ENCODE results near the gene SWAP70.
"Not testable (repeated sequence)": the region's sequence is repeated elsewhere in the genome, so short reads cannot be mapped to it uniquely, and the experiment has no call there.

SWAP70 gene

GRCh38 chr11:9726321-9727022 lies 62.6 kb downstream of the SWAP70 start:
- no peak for DNase-seq

DNA sequence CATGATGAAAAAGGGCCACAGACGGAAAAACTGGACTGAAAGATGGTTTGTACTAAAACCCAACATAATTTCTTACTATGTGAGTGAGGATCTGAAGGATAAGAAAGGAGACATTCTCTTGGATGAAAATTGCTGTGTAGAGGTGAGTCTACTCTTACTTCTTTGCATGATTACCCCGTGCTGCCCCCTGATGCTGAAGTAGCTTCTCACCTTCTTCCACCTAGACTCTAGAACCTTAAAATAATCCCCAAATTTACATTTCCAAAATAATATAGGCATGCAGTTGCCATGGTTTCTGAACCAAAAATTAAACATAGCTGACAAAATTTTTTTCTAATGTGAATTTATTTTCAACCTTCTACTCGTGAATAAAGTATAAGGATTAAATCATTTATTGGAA lies 64.2 kb downstream of the SWAP70 start:
- DNase-seq = no peak

DNA sequence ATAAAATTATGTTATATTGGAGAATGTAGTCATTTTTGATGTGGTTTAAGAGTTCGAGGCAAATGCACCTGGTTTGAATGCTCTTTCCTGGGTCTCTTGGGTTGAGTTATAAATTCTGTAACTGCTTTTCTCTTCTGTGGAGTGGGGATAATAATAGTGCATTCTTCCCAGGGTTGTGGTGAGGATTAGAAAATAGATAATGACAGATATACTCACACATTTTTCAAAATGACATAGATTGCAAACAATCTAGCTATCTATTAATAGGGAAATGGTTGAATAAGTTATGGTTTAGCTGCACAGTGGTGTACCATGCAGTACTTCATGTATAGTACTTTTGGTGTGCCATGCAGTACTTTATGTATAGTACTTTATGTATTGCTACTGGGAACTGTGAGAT lies 67.4 kb downstream of the SWAP70 start:
- DNase-seq = no peak

DNA sequence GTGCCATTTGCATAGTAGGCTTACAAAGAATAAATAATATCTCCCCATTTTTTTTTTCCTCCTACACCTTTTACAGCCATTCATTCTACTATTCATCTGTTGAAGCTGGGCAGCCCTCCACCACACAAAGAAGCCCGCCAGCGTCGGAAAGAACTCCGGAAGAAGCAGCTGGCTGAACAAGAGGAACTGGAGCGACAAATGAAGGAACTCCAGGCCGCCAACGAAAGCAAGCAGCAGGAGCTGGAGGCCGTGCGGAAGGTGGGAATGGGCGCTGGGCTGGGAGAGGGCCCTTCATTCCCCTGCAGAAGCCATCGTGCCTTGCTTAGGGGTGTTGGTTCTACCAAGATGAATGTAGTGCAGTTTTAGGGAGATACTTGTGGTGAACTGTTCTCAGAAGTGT lies 68.6 kb downstream of the SWAP70 start:
- DNase-seq = no peak

GRCh38 chr11:9733212-9733611 lies 69.3 kb downstream of the SWAP70 start:
- no peak for DNase-seq

GRCh38 chr11:9735236-9735635 lies 71.4 kb downstream of the SWAP70 start:
- no peak for DNase-seq

- no peak for DNase-seq
Observed at GRCh38 chr11:9735919-9736318, 72.0 kb downstream of the SWAP70 start.

DNA sequence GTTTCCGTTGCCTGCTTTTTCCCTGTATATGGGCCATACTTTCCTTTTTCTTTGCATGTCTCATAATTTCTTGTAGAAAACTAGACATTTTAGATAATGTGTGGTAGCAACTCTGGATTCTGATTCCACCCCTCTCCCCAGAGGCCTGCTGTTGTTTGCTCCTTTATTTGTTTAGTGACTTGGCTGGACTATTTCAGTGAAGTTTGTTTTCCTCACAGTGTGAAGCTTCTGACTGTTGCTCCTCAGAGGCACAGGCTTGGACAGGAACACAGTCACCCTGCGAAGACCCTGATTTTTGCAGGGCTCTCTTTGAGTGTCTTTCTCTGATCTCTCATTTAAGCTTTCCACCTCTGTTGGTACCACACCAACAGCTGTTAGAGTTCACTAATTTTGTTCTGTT lies 72.5 kb downstream of the SWAP70 start:
- no peak for DNase-seq

- DNase-seq = no peak
Observed at GRCh38 chr11:9738116-9738515, 74.2 kb downstream of the SWAP70 start.

DNA sequence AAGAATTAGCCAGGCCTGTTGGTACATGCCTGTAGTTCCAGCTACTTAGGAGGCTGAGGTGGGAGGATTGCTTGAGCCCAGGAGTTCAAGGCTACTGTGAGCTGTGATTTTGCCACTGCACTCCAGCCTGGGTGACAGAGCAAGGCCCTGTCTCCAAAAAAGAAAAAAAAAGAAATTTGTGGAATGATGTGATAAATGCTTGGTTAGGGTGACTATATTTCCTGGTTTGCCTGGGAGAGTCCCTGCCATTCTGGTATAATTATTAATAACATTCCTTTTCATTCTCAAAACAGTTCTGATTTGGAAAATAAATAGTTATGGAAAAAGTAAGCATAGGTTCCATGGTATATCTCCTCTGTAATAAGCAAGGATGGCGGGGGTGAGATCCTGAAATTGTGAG lies 74.8 kb downstream of the SWAP70 start:
- DNase-seq = no peak

DNA sequence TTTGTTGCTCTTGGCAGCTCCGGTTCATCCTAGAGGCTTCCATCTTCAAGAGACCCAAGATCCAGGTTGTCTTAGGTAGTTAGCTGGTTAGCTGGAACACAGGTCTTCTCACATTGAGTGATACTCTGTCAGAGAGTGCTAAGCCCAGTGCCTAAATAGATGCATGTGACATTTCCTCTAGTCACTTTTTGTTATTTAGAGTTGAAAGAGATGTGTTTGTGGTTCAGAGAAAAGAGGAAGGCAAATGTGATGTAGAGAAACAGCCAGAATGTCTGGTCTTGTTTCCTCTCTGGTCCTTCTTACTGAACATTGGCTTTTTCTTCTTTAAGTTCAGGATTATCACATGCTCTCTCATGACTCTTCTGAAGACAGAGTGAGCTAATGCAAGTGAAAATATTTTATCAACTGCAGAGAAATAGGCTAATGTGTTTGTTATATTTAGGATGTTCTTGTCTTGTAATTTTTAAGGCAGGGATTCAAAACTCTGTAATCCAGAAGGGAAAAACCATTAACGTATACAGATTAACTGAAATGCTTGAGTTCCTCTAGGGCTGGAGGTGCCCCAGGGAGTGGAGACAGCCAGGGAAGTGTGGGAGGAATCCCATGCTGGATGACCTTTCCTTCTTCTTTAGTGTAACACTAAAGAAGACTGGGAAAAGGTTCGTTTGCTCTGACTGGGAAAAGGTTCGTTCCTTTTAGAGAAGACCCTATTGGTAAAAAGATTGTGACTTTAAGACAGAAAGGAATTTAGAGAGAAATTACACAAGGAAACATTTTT lies 75.4 kb downstream of the SWAP70 start:
- no peak for DNase-seq

DNA sequence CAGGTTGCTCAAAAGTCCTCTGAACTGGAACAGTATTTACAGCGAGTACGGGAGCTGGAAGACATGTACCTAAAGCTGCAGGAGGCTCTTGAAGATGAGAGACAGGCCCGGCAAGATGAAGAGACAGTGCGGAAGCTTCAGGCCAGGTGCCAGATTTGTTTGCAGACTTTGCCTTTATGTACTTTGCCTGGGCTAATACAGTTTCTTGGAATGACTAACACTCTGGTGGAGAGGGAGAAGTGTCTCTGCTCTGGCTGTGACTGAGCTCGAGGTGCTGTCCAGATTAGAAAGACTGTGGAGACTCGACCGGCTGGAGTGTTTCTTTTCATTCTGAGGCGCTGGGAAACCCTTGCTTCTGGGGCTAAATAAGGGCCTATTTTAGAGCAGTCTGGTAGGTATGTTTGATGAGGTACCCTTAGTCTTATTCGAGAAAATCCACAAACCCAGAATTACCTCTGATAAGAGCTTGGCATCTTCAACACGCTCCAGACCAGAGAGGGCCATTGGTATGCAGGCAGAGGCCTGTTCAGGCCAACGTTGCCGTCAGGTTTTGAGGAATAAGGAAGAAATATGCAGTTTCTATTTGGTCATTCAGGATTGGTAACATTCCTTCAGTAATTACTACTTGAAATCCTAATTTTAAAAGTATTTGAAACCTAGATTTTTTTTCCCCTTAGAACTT lies 76.5 kb downstream of the SWAP70 start:
- no peak for DNase-seq

DNA sequence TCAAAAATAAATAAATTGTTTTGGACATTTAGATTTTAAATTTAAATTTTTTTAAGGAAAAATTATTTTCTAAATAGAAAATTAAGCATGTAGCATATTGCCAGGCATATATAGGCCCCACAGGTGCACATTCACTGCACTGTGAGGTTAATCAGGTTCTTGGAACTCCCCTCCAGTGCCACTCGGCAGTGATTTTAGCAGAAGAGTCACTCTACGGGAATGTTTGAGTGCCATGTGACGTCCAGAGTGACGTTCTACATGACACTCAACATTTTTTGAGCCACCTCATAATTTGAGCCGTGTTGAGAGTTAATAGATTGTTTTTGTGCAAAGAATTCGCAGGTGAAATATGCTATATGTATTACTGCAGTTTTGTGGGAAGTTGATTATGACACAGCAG lies 77.4 kb downstream of the SWAP70 start:
- no peak for DNase-seq

DNA sequence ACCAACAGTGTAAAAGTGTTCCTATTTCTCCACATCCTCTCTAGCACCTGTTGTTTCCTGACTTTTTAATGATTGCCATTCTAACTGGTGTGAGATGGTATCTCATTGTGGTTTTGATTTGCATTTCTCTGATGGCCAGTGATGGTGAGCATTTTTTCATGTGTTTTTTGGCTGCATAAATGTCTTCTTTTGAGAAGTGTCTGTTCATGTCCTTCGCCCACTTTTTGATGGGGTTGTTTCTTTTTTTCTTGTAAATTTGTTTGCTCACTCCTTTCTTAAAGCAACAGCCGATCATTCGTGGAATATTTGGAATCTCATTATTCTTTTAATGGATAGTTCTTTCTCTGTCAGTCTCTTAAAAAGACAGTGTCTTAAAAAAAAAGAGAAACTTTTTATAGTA lies 79.6 kb downstream of the SWAP70 start:
- DNase-seq = not testable (repeated sequence)

GRCh38 chr11:9745411-9746211 lies 81.7 kb downstream of the SWAP70 start:
- DNase-seq = no peak

DNA sequence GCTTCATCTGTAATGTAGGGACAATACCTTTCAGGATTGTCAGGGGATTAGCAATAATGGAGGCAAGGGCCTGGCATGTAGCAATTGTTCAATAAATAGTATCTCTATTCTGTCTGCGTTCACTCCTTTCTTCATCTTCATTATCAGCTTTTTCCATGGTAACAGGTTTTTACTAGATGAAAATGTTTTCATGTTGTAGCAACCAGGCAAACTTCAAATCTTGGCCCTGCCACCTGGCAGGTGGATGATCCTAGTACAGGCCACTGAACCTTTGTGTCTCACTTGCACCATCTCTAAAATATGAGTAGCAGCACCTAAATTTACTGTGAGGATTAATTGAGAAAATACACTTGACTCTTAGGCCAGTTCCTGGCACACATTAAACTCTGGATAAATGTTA lies 83.4 kb downstream of the SWAP70 start:
- DNase-seq = no peak

DNA sequence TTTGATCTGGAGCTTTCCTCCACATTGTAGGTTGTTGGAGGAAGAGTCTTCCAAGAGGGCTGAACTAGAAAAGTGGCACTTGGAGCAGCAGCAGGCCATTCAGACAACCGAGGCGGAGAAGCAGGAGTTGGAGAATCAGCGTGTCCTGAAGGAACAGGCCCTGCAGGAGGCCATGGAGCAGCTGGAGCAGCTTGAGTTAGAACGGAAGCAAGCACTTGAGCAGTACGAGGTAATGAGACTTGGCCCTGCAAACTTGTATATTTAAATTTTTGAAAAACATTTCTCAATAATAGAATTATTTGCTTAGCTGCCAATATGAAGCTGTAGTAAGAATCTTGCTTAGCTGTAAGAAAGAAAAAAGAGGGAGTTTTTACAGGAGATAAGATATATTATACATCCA lies 84.0 kb downstream of the SWAP70 start:
- no peak for DNase-seq

- peak; percentile 45 for DNase-seq
Observed at GRCh38 chr11:9748361-9748970, 84.6 kb downstream of the SWAP70 start.

DNA sequence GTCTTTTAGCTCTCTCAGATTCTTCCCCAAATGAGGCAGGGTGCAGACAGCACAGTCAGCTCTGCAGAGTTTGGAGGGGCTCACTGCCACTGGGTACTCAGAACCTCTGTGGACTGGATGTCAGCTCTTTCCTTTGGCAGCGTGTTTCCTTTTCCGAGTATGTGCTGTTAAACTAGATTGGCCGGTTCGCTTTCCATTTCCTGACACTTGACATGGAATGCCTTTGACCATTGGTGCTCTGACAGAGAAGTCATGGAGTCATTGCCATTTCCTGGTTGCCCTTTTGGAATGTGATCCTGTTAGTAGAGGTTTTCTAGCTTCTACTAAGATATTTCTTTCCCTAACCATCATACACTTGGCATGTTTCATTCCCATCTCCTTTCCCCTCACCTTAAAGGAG lies 86.7 kb downstream of the SWAP70 start:
- DNase-seq = no peak

GRCh38 chr11:9752091-9752490 lies 88.2 kb downstream of the SWAP70 start:
- no peak for DNase-seq

DNA sequence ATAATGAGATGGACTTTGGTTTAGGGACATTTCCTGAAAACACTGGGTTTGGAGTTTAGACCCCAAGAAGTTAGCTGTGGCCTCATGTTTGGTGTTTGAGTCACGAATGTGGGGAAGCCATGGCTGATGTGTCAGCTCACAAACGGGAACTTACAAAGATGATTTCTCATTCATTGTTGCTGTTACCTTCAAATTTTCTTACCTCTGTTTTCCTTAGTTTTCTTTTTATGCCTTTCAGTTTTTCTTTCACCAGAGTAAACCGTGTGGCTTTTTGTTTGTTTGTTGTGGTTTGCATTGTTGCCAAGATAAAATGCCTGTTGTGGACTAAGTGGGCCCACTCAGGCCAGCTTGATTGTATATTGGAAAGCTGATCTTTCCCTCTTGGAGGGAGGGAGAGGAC lies 89.1 kb downstream of the SWAP70 start:
- DNase-seq = no peak

- DNase-seq = no peak
Observed at GRCh38 chr11:9754010-9754471, 90.2 kb downstream of the SWAP70 start.

All from stimulated activated CD4-positive, alpha-beta T cell treated with anti-CD3 and anti-CD28 coated beads, Interleukin-4, amount 100 ng/mL, for 1 hour (primary cell).